T-helper 1 cell treated with Interleukin-12 subunit alpha and Interleukin-12 subunit beta and Interleukin-4 antibody, amounts not matched to agents 30 μg/mL and 1 μg/mL, for 36 hours (primary cell): ENCODE data around the gene ERGIC1.

Source experiments
- H3K27ac Mint-ChIP-seq: one replicate; pipeline ENCODE4 v1.8.0; 2021; ENCODE audit warnings: mild to moderate bottlenecking, mixed read lengths
- H3K27me3 Mint-ChIP-seq: one replicate; pipeline ENCODE4 v1.8.0; 2021; ENCODE audit warnings: low read depth, mixed read lengths
- H3K36me3 Mint-ChIP-seq: one replicate; pipeline ENCODE4 v1.8.0; 2021; ENCODE audit warnings: low read depth, mixed read lengths
- H3K4me1 Mint-ChIP-seq: one replicate; pipeline ENCODE4 v1.8.0; 2021; ENCODE audit warnings: low read depth, mixed read lengths
- H3K4me3 Mint-ChIP-seq: one replicate; pipeline ENCODE4 v1.8.0; 2021; ENCODE audit warnings: mild to moderate bottlenecking, moderate library complexity, mixed read lengths
- H3K9me3 Mint-ChIP-seq: one replicate; pipeline ENCODE4 v1.8.0; 2021; ENCODE audit warnings: mixed read lengths

The ERGIC1 gene

GRCh38 chr5:172953776-172954675 lies 120.0 kb downstream of the ERGIC1 start:
- Mint-ChIP-seq H3K4me1 (peaks cover 4% of the 10 kb centered on the region), H3K27ac (no peak overlapping the region), H3K9me3 (no peaks in the 10 kb centered on the region)

DNA sequence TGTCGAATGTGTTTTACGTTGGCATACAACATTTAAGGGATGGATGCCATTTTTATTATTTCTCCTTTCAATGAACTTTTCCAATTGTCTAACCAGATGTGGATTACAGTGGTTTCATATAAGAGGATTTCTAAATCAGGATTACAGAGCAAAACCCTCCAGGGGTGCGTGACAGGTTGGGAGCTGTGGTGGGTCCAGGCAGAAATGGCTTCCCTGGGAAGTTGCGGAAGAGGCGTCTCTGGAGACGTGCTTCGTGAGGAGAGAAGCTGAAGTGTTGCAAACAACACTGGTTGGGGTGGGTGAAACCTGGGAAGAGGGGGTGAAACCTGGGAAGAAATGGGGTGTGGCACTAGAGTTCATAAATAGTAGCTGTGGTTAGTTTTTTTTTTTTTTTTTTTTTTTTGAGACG lies 120.7 kb downstream of the ERGIC1 start:
- Mint-ChIP-seq H3K27ac (no peak overlapping the region), H3K4me3 (no peak overlapping the region), H3K4me1 (peaks cover 7% of the 10 kb centered on the region), H3K9me3 (no peaks in the 10 kb centered on the region), H3K27me3 (peaks cover 4% of the 10 kb centered on the region), H3K36me3 (no peaks in the 10 kb centered on the region)

More at GRCh38 chr5:172953776-172954675, 120.0 kb downstream of the ERGIC1 start:
- no peak overlapping the region for H3K4me3 Mint-ChIP-seq
- no peaks in the 10 kb centered on the region for H3K36me3 Mint-ChIP-seq
- peaks cover 4% of the 10 kb centered on the region for H3K27me3 Mint-ChIP-seq

DNA sequence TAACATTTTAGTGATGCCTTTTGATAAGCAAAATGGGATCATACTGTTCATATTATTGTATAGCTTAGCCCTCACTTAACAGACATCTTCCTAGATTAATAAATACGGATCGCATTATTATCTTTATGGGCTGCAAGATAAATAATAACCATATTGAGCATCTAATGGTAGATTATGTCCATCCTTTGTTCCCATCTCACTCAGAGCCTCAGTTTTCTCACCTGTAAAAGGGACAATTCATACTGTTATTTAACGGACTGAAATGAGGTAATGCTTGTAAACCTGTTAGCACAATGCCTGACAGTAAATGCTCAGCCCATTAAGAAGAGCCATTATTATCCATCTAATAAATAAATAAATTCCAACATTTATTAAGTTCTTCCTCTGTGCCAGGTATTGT lies 122.2 kb downstream of the ERGIC1 start:
- H3K4me3 Mint-ChIP-seq, result no peak overlapping the region
- peaks cover 4% of the 10 kb centered on the region for H3K27me3 Mint-ChIP-seq
- no peaks in the 10 kb centered on the region for H3K36me3 Mint-ChIP-seq
- H3K27ac Mint-ChIP-seq, result no peak overlapping the region
- peaks cover 13% of the 10 kb centered on the region for H3K4me1 Mint-ChIP-seq
- no peaks in the 10 kb centered on the region for H3K9me3 Mint-ChIP-seq

GRCh38 chr5:172956936-172957335 lies 122.9 kb downstream of the ERGIC1 start:
- no peaks in the 10 kb centered on the region for H3K9me3 Mint-ChIP-seq
- H3K4me1 Mint-ChIP-seq, result peaks cover 15% of the 10 kb centered on the region
- H3K27me3 Mint-ChIP-seq, result peaks cover 4% of the 10 kb centered on the region
- H3K27ac Mint-ChIP-seq, result no peak overlapping the region
- H3K4me3 Mint-ChIP-seq, result no peak overlapping the region
- H3K36me3 Mint-ChIP-seq, result peaks cover 5% of the 10 kb centered on the region

- Mint-ChIP-seq H3K4me1 (peaks cover 16% of the 10 kb centered on the region), H3K27ac (no peak overlapping the region), H3K4me3 (peak overlapping the region; percentile 48), H3K36me3 (peaks cover 6% of the 10 kb centered on the region), H3K27me3 (peaks cover 4% of the 10 kb centered on the region), H3K9me3 (no peaks in the 10 kb centered on the region)
Measured at GRCh38 chr5:172957458-172957857, 123.4 kb downstream of the ERGIC1 start.

- peaks cover 4% of the 10 kb centered on the region for H3K27me3 Mint-ChIP-seq
- H3K4me1 Mint-ChIP-seq, result peaks cover 16% of the 10 kb centered on the region
Measured at GRCh38 chr5:172958331-172959046, 124.4 kb downstream of the ERGIC1 start.

DNA sequence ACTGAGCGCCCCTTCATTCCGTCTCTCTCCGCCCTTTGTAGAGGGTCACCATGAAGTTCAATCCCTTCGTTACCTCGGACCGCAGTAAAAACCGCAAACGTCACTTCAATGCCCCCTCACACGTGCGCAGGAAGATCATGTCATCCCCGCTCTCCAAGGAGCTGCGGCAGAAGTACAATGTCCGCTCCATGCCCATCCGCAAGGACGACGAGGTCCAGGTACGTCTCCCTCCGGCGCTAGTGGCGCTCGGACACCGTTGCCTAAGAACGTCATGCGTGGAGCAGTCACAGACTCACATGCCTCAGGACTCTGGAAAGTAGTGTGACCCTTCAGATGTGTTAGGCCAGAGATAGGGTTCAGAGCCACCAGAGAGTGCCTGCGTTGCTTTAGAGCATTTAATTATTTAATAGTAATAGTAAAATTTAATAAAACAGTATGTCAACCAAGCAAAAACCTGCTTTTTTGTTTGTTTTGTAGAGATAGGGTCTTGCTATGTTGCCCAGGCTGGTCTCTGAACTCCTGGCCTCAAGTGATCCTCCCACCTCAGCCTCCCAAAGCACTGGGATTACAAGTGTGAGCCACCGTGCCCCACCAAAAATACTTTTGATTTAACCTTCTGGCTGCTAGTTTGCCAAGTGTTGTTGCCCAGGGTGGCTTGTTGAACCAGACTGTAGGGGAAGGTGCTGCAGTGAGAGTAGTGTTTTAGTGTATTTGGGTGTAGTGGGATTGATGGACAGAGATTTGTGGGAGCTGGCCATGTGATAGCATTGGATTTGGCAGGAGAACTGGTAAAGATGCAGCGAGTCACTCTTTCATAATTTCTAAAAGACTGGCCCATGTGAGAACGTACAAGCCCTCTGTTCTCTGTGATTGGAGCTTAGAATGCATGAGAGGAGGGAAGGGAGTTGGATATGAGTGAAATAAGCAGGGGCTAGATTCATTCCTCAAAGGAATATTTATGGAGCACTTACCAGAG lies 126.1 kb downstream of the ERGIC1 start:
- Mint-ChIP-seq H3K4me1 (peaks cover 16% of the 10 kb centered on the region), H3K27me3 (peaks cover 4% of the 10 kb centered on the region), H3K9me3 (no peaks in the 10 kb centered on the region), H3K27ac (peak overlapping the region; percentile 95), H3K36me3 (peaks cover 11% of the 10 kb centered on the region), H3K4me3 (peak overlapping the region; percentile 94)

More at GRCh38 chr5:172958331-172959046, 124.4 kb downstream of the ERGIC1 start:
- H3K4me3 Mint-ChIP-seq, result peak overlapping the region; percentile 94
- no peaks in the 10 kb centered on the region for H3K9me3 Mint-ChIP-seq
- peaks cover 8% of the 10 kb centered on the region for H3K36me3 Mint-ChIP-seq
- peak overlapping the region; percentile 95 for H3K27ac Mint-ChIP-seq

GRCh38 chr5:172969921-172970320 lies 135.9 kb downstream of the ERGIC1 start:
- H3K4me3 Mint-ChIP-seq, result no peak overlapping the region
- no peak overlapping the region for H3K27ac Mint-ChIP-seq
- no peaks in the 10 kb centered on the region for H3K9me3 Mint-ChIP-seq
- no peaks in the 10 kb centered on the region for H3K27me3 Mint-ChIP-seq
- H3K4me1 Mint-ChIP-seq, result no peaks in the 10 kb centered on the region
- peaks cover 13% of the 10 kb centered on the region for H3K36me3 Mint-ChIP-seq

GRCh38 chr5:172971482-172971881 lies 137.4 kb downstream of the ERGIC1 start:
- H3K27ac Mint-ChIP-seq, result no peak overlapping the region
- no peaks in the 10 kb centered on the region for H3K4me1 Mint-ChIP-seq
- no peaks in the 10 kb centered on the region for H3K9me3 Mint-ChIP-seq
- no peak overlapping the region for H3K4me3 Mint-ChIP-seq
- no peaks in the 10 kb centered on the region for H3K27me3 Mint-ChIP-seq
- H3K36me3 Mint-ChIP-seq, result peaks cover 6% of the 10 kb centered on the region

DNA sequence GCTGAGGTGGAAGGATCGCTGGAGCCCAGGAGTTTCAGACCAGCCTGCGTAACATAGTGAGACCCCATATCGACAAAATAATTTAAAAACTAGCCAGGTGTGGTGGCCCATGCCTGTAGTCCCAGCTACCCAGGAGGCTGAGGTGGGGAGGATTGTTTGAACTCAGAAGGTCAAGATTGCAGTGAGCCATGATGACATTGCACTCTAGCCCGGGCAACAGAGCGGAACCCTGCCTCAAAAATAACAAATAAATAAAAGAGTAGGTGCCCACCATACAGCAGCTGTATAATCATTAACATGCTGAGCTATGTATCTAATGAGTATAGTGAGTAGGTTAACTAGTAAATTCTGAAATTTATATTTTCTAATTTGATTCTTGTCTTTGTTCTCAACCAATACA lies 138.5 kb downstream of the ERGIC1 start:
- H3K4me1 Mint-ChIP-seq, result no peaks in the 10 kb centered on the region
- H3K36me3 Mint-ChIP-seq, result peaks cover 5% of the 10 kb centered on the region
- H3K27me3 Mint-ChIP-seq, result no peaks in the 10 kb centered on the region
- H3K9me3 Mint-ChIP-seq, result no peaks in the 10 kb centered on the region
- H3K27ac Mint-ChIP-seq, result no peak overlapping the region
- no peak overlapping the region for H3K4me3 Mint-ChIP-seq

GRCh38 chr5:172973127-172973916 lies 139.3 kb downstream of the ERGIC1 start:
- H3K9me3 Mint-ChIP-seq, result no peaks in the 10 kb centered on the region
- peaks cover 3% of the 10 kb centered on the region for H3K36me3 Mint-ChIP-seq
- H3K4me3 Mint-ChIP-seq, result no peak overlapping the region
- no peaks in the 10 kb centered on the region for H3K27me3 Mint-ChIP-seq
- H3K4me1 Mint-ChIP-seq, result no peaks in the 10 kb centered on the region
- no peak overlapping the region for H3K27ac Mint-ChIP-seq

GRCh38 chr5:172973931-172974330 lies 139.9 kb downstream of the ERGIC1 start:
- peaks cover 3% of the 10 kb centered on the region for H3K36me3 Mint-ChIP-seq
- no peaks in the 10 kb centered on the region for H3K9me3 Mint-ChIP-seq
- H3K27me3 Mint-ChIP-seq, result peaks cover 3% of the 10 kb centered on the region
- H3K4me1 Mint-ChIP-seq, result no peaks in the 10 kb centered on the region
- no peak overlapping the region for H3K4me3 Mint-ChIP-seq
- H3K27ac Mint-ChIP-seq, result no peak overlapping the region

DNA sequence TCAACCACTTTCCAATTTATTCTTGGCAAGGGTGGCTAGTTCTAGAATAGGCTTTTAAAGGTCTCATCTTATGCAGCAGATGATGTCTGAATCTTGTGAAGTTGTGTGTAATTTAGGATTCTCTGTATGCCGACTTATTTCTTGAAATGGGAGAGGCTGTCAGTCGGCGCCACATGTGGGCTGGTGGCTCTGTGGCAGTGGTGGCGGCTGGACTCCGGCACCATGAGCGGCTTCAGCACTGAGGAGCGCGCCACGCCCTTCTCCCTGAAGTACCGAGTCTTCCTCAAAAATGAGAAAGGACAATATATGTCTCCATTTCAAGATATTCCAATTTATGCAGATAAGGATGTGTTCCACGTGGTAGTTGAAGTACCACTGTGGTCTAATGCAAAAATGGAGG lies 141.2 kb downstream of the ERGIC1 start:
- no peak overlapping the region for H3K27ac Mint-ChIP-seq

More for the DNA sequence above, 141.2 kb downstream of the ERGIC1 start:
- Mint-ChIP-seq H3K27me3 (peaks cover 4% of the 10 kb centered on the region), H3K9me3 (no peaks in the 10 kb centered on the region), H3K4me3 (no peak overlapping the region), H3K4me1 (no peaks in the 10 kb centered on the region), H3K36me3 (no peaks in the 10 kb centered on the region)
